Smooth muscle cell (in vitro differentiated cells): Measurements from ENCODE around the gene FGF21. TPM values are rescaled to one million over a fixed set of nuclear protein-coding genes. Genes with fewer than 3 reads are reported as not detected.

Experiments
- DNase-seq: peaks from one replicate; lab custom pipeline; 2025; ENCODE audit not compliant: unreplicated experiment; lab: John Stamatoyannopoulos, UW
- H2AFZ ChIP-seq: fragments of 200-600 bp; sonication (generic); 2 replicates; pipeline ENCODE4 v1.6.0; 2016; ENCODE audit warnings: antibody characterized with exemption, low read depth, mild to moderate bottlenecking
- H3F3A ChIP-seq: fragments of 200-600 bp; sonication (generic); 2 replicates; pipeline ENCODE4 v1.6.0; 2017; ENCODE audit warnings: antibody characterized with exemption, low read depth
- H3K27ac ChIP-seq: fragments of 200-600 bp; sonication (generic); 2 replicates; pipeline ENCODE4 v1.5.1; 2016; ENCODE audit warnings: low read depth, mild to moderate bottlenecking
- H3K27me3 ChIP-seq: fragments of 200-600 bp; sonication (generic); 2 replicates; pipeline ENCODE4 v1.6.1; 2016; ENCODE audit warnings: low read depth, mild to moderate bottlenecking
- H3K36me3 ChIP-seq: fragments of 200-600 bp; sonication (generic); 2 replicates; pipeline ENCODE4 v1.5.1; 2016; ENCODE audit warnings: low read depth
- H3K4me1 ChIP-seq: fragments of 200-600 bp; sonication (generic); 2 replicates; pipeline ENCODE4 v1.5.1; 2016; ENCODE audit warnings: low read depth
- H3K4me2 ChIP-seq: fragments of 200-600 bp; sonication (generic); 2 replicates; pipeline ENCODE4 v1.6.0; 2016; ENCODE audit warnings: mild to moderate bottlenecking
- H3K4me3 ChIP-seq: fragments of 200-600 bp; sonication (generic); 2 replicates; pipeline ENCODE4 v1.5.1; 2016; ENCODE audit warnings: mild to moderate bottlenecking
- H3K79me2 ChIP-seq: fragments of 200-600 bp; sonication (generic); 2 replicates; pipeline ENCODE4 v1.6.0; 2016; ENCODE audit warnings: low read depth, mild to moderate bottlenecking
- H3K9ac ChIP-seq: fragments of 200-600 bp; sonication (generic); 2 replicates; pipeline ENCODE4 v1.6.0; 2016; ENCODE audit warnings: low read depth
- H3K9me3 ChIP-seq: fragments of 200-600 bp; sonication (generic); replicated peaks from 2 replicates; pipeline ENCODE4 v1.5.1; 2016; ENCODE audit warnings: low read depth
- H4K20me1 ChIP-seq: fragments of 200-600 bp; sonication (generic); 2 replicates; pipeline ENCODE4 v1.6.0; 2016; ENCODE audit warnings: low read depth
- CTCF ChIP-seq: fragments of 200-600 bp; sonication (generic); IDR thresholded peaks from 2 replicates; pipeline ENCODE4 v1.5.1; 2017; ENCODE audit warnings: borderline replicate concordance, mild to moderate bottlenecking, antibody characterized with exemption; ENCODE audit not compliant: insufficient read depth, poor library complexity, severe bottlenecking
- WGBS: methylation state at CpG from one replicate; pipeline ENCODE4 v1.1.7; 2016; ENCODE audit warnings: low lambda C conversion rate; 5-methylcytosine and 5-hydroxymethylcytosine counted together
- polyA plus RNA-seq: library from polyadenylated mRNA; unstranded; fragments of >200 nt; fragmentation: Nextera tagmentation; extraction: Ambion mirVana; gene quantifications from 2 replicates; pipeline ENCODE4 v1.2.1, GENCODE V29; 2016
- total RNA-seq: library from RNA; depleted of rRNA; stranded (reverse); fragments of >200 nt; gene quantifications from 2 replicates; pipeline ENCODE4 v1.2.3, GENCODE V29; 2014

FGF21 gene
- total and polyA plus RNA-seq, 2 experiments from 2014 or later = not detected

- Histone ChIP-seq H3K9ac (no peak overlapping the region), H3K4me1 (peaks cover 5% of the 10 kb centered on the region), H3K79me2 (no peaks in the 10 kb centered on the region), H2AFZ (no peak overlapping the region), H3K4me2 (no peak overlapping the region), H3K27ac (no peak overlapping the region), H3K36me3 (no peaks in the 10 kb centered on the region), H3F3A (no peaks in the 10 kb centered on the region), H3K4me3 (no peak overlapping the region), H3K27me3 (no peaks in the 10 kb centered on the region), H4K20me1 (no peaks in the 10 kb centered on the region), H3K9me3 (no peaks in the 10 kb centered on the region)
- no peak for DNase-seq
- no peak for TF ChIP-seq CTCF
- WGBS = 96% methylated on average over 37 of the region's 44 CpGs
Measured at GRCh38 chr19:48799358-48800300, 44.3 kb downstream of the FGF21 start.

- no peak for TF ChIP-seq CTCF
Measured at GRCh38 chr19:48802623-48803022, 47.3 kb downstream of the FGF21 start.

GRCh38 chr19:48804496-48804895 is 49.2 kb downstream of the FGF21 start:
- H3K4me2 ChIP-seq = no peak overlapping the region
- no peak overlapping the region for H3K9ac ChIP-seq
- no peaks in the 10 kb centered on the region for H3K36me3 ChIP-seq
- no peak for TF ChIP-seq CTCF
- no peaks in the 10 kb centered on the region for H3K4me1 ChIP-seq
- WGBS = 89% methylated on average over 8 of the region's 8 CpGs
- H3F3A ChIP-seq = no peaks in the 10 kb centered on the region
- H3K27ac ChIP-seq = no peak overlapping the region
- H3K9me3 ChIP-seq = no peaks in the 10 kb centered on the region
- DNase-seq = no peak
- H3K4me3 ChIP-seq = no peak overlapping the region
- no peaks in the 10 kb centered on the region for H4K20me1 ChIP-seq
- H3K79me2 ChIP-seq = no peaks in the 10 kb centered on the region
- no peak overlapping the region for H2AFZ ChIP-seq
- no peaks in the 10 kb centered on the region for H3K27me3 ChIP-seq

More at GRCh38 chr19:48802623-48803022, 47.3 kb downstream of the FGF21 start:
- H2AFZ ChIP-seq = no peak overlapping the region
- no peaks in the 10 kb centered on the region for H3F3A ChIP-seq
- no peaks in the 10 kb centered on the region for H3K36me3 ChIP-seq
- no peaks in the 10 kb centered on the region for H3K9me3 ChIP-seq
- no peak overlapping the region for H3K9ac ChIP-seq
- no peak overlapping the region for H3K27ac ChIP-seq
- 96% methylated on average over 2 of the region's 2 CpGs for WGBS
- no peak for DNase-seq
- no peaks in the 10 kb centered on the region for H3K79me2 ChIP-seq
- H3K4me2 ChIP-seq = no peak overlapping the region
- H3K4me3 ChIP-seq = no peak overlapping the region
- H4K20me1 ChIP-seq = no peaks in the 10 kb centered on the region
- H3K4me1 ChIP-seq = peaks cover 5% of the 10 kb centered on the region
- H3K27me3 ChIP-seq = no peaks in the 10 kb centered on the region
